HG03097 (cell line): ENCODE results near the gene C1QTNF12.

Source experiments
- ATAC-seq: cut with Tn5 transposase; IDR thresholded peaks from one replicate; pipeline ENCODE4 v1.9.1; 2021; ENCODE audit not compliant: unreplicated experiment, low FRiP score

Gene C1QTNF12

GRCh38 chr1:1246577-1247340 lies at the start of gene C1QTNF12:
Gene C1QTNF12, minus strand, starts transcription at chr1:1246722. Its CDS starts 32 bp downstream, at chr1:1246690.
- no peak for ATAC-seq

- no peak for ATAC-seq
Observed at GRCh38 chr1:1295154-1295923, 48.8 kb upstream of the C1QTNF12 start.

- ATAC-seq: no peak
Observed at GRCh38 chr1:1294250-1294890, 47.8 kb upstream of the C1QTNF12 start.

DNA sequence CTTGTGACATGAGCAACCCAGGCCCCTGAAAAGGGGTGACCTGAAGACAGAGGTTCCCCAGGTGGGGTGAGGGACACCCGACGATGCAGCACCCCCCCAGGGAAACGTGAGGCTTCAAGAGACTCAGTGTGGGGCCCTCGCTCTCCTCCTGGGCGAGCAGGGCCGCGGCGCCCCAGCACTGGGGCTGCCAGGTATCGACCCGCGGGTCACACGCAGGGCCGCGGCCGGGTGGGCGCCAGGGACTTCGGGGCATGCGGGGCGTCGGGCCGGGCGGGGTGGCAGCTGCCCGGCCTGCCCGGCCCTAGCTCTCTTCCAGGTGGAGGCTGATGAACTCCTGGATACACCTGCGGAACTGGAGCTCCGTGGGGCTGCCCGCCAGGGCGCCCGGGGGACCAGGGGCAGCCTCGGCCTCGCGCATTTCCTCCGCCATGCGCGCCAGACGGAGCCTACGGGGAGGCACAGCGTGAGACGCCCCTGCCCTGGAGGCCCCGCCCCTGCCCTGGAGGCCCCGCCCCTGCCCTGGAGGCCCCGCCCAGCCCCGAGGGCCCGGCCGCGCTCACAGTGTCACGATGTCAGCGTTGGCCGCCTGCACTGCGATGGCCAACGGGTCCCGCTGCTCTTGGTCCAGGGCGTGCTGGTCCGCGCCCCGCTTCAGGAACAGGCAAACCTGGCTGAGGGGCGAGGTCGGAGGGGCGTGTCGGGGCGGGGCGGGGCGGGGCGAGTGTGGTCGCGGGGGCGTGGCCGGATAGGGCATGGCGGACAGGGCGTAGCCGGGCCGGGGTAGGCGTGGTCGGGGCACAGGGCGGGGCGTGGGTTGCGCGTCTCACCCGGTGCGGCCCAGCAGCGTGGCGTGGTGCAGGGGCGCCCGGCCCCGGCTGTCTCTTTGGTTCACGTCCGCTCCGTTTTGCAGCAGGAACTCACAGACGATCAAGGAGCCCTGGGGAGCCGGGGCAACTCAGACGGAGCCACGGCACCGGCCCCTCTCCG lies 47.0 kb upstream of the C1QTNF12 start:
- no peak for ATAC-seq

- no peak for ATAC-seq
Observed at GRCh38 chr1:1292851-1293250, 46.3 kb upstream of the C1QTNF12 start.

DNA sequence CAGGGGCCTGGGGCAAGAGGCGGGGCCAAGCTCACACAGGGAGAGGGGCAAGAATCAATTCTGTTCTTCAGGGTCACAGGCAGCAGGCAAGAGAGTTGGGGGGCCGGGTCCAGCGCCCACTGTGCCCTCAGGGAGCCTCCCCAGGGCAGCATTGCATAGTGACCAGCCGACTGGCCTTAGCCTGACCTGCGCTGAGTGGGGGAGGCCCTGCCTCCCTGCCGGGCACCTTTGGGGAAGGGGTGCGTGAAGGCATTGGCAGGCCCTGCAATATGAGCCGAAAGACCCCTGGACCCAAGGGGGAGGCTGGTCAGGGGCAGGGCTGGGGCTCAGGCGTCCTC lies 45.9 kb upstream of the C1QTNF12 start:
- ATAC-seq: no peak

DNA sequence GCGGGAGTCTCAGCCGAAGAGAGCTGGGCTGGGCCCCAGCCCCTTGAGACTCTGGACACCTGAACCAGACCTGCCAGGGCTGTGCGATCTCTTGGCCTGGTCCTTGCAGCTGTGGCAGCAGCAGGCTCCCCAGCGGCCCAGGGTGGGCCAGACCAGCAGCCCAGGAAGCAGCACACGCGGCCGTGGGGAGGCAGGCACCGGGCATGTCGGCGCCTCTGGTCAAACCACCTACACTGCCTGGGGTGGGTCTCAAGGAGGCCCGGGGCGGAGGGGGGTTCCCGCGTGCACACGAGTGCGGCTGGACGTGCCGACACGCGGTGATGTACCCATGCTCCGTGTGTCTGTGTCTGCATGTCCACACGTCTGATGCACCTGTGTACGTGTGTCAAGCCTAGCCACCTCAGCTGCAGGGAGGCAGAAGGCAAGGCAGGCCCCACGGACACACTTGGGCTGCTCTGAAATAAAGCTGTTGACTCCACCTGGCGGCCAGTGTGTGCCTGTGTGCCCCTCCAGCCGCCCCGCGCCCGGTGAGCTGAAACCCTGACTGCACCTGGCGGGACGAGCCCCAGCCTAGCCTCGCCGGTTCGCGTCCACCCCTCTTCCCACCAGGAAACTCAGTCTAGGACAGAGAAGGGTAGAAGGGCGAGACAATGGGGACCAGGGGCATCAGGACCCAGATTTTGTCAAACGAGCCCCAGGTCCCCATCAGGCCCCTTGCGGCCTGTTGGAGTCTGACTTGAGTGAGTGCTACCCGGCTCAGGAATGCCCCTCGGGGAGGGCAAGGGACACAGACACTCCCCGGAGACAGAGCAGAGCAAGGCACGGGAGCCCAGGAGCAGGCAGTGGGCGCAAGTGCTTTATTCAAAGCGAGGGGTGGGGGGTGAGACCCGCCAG lies 45.3 kb upstream of the C1QTNF12 start:
- no peak for ATAC-seq

- ATAC-seq: no peak
Observed at GRCh38 chr1:1291023-1291528, 44.6 kb upstream of the C1QTNF12 start.

DNA sequence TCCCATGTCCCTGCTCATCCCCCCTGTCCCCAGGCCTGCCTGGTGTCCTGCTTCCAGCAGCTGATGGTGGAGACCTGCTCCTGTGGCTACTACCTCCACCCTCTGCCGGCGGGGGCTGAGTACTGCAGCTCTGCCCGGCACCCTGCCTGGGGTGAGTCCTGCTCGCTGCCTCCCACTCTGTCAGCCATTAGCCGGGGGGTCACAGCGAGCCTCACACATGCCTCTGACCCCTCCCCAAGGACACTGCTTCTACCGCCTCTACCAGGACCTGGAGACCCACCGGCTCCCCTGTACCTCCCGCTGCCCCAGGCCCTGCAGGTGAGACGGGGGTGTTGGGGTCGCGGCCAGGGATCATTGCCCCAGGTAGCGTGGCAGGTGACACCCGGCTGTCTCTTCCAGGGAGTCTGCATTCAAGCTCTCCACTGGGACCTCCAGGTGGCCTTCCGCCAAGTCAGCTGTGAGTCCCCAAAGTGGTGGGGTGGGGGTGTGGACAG lies 43.8 kb upstream of the C1QTNF12 start:
- ATAC-seq: no peak

GRCh38 chr1:1287288-1288110 lies 41.0 kb upstream of the C1QTNF12 start:
- ATAC-seq: no peak

DNA sequence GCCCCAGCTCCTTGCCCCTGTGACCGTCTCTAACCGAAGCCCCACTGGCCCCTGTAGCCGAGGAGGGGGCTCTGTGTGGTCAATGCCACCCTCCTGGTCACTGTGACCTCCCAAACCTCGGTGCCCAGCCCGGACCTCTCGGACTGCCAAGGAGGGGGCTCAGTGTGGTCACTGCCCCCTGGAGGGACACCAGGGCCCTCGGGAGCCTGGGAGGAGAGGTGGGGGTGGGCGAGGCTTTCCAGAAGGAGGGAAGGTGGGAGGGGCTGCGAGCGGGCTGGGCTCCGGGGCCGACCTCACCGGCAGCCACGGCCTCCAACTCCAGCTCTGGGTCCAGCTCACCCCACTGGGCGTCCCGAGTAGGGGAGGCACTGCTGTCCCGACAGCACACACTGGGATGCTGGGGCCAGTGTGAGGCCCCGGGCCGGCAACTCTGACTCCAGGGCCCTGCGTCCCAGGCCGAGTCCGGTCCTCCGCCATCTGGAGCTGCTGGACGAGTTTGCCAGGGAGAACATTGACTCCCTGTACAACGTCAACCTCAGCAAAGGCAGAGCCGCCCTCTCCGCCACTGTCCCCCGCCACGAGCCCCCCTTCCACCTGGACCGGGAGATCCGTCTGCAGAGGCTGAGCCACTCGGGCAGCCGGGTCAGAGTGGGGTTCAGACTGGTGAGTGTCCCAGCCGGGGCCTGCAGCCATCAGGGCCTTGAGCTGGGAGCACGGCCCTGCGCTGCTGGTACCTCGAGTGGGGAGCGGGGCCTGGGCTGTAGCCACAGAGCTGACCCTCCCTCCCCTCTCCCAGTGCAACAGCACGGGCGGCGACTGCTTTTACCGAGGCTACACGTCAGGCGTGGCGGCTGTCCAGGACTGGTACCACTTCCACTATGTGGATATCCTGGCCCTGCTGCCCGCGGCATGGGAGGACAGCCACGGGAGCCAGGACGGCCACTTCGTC lies 40.1 kb upstream of the C1QTNF12 start:
- ATAC-seq: no peak

- ATAC-seq: no peak
Observed at GRCh38 chr1:1285611-1286311, 39.2 kb upstream of the C1QTNF12 start.

- ATAC-seq: no peak
Observed at GRCh38 chr1:1285102-1285571, 38.6 kb upstream of the C1QTNF12 start.

DNA sequence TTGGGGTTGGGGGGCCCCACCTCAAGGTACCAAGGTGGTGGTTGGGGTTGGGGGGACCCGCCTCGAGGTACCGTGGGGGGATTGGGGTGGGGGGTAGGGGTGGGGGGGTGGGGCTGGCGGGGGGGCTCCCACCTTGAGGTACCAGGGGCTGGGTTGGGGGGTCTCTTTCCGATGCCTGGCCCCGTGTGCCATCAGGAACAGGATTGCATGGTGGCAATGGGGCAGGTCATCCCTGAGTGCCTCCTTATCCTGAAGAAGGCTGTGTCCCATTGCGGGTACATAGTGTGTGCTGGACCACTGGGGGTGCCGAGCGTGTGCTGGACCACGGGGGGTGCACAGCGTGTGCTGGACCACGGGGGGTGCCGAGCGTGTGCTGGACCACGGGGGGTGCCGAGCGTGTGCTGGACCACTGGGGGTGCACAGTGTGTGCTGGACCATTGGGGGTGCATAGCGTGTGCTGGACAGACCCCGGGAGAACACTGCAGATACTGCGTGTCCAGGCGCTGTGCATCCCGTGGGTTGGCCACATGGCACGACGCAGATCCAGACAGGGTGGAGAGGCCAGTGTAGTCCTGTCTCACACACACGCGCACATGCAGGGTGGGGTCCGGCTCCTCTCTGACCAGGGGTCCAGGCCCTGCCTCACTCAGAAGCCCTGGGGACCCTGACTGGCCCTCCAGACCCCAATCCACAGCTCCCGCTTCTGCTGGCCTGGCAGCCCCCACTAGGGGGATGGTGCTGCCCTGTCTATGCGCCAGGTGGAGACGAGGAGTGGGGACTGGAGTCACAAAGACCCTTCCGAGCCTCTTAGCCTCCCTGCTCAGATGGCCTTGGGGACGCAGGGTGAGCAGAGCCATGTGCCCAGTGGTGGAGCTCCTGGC lies 37.9 kb upstream of the C1QTNF12 start:
- no peak for ATAC-seq

GRCh38 chr1:1283821-1284220 lies 37.3 kb upstream of the C1QTNF12 start:
- no peak for ATAC-seq
